Keratinocyte (primary cell): Measurements from ENCODE around the gene BTRC. TPM values are rescaled to one million over a fixed set of nuclear protein-coding genes. Genes with fewer than 3 reads are reported as not detected.

ENCODE experiments used
- DNase-seq: peaks from one replicate; pipeline ENCODE4 v3.0.0-alpha.2; 2011; ENCODE audit warnings: low read depth, missing footprints, low spot score
- FAIRE-seq: peaks from 2 replicates; lab custom pipeline; 2011; peaks lifted over from hg19 to GRCh38; lab: Jason Lieb, UNC
- H2AFZ ChIP-seq: 2 replicates; pipeline ENCODE4 v1.6.0; 2012; ENCODE audit warnings: low read length, control low read depth, inconsistent platforms; ENCODE audit not compliant: control insufficient read depth
- H3K27ac ChIP-seq: 2 replicates; pipeline ENCODE4 v1.5.1; 2011; ENCODE audit warnings: low read length; ENCODE audit not compliant: control insufficient read depth, insufficient read depth
- H3K27me3 ChIP-seq: 3 replicates; pipeline ENCODE4 v1.6.0; 2011; ENCODE audit warnings: low read length; ENCODE audit not compliant: control insufficient read depth, insufficient read depth; ENCODE audit errors: extremely low read depth
- H3K36me3 ChIP-seq, 2 experiments: 2 replicates in 1 of 2; 3 replicates in 1 of 2; pipeline ENCODE4 v1.5.1; 2011; ENCODE audit warnings: low read length in 2 of 2, mild to moderate bottlenecking in 1 of 2; ENCODE audit not compliant: control insufficient read depth in 2 of 2, insufficient read depth in 2 of 2; ENCODE audit errors: extremely low read depth in 1 of 2
- H3K4me1 ChIP-seq: 3 replicates; pipeline ENCODE4 v1.5.1; 2011; ENCODE audit warnings: low read length; ENCODE audit not compliant: control insufficient read depth, insufficient read depth; ENCODE audit errors: extremely low read depth
- H3K4me2 ChIP-seq: 3 replicates; pipeline ENCODE4 v1.6.0; 2011; ENCODE audit warnings: low read depth, low read length; ENCODE audit not compliant: control insufficient read depth, insufficient read depth; ENCODE audit errors: extremely low read depth
- H3K4me3 ChIP-seq, 3 experiments: fragments of 200-600 bp in 1 of 3; sonication (generic) in 1 of 3; 2 replicates in 2 of 3; 3 replicates in 1 of 3; pipeline ENCODE4 v1.5.1; 2011 to 2016; ENCODE audit warnings: low read length in 3 of 3, mild to moderate bottlenecking in 3 of 3, control low read depth in 2 of 3, inconsistent platforms in 1 of 3, low read depth in 1 of 3, mixed read lengths in 1 of 3, mixed run types in 1 of 3, moderate library complexity in 1 of 3; ENCODE audit not compliant: control insufficient read depth in 2 of 3, insufficient read depth in 2 of 3; ENCODE audit errors: extremely low read depth in 1 of 3
- H3K79me2 ChIP-seq: 2 replicates; pipeline ENCODE4 v1.6.0; 2012; ENCODE audit warnings: low read length; ENCODE audit not compliant: control insufficient read depth, insufficient read depth
- H3K9ac ChIP-seq: 3 replicates; pipeline ENCODE4 v1.6.0; 2011; ENCODE audit warnings: low read length; ENCODE audit not compliant: control insufficient read depth, insufficient read depth; ENCODE audit errors: extremely low read depth
- H3K9me1 ChIP-seq: 3 replicates; pipeline ENCODE4 v1.6.0; 2011; ENCODE audit warnings: low read length; ENCODE audit not compliant: control insufficient read depth, insufficient read depth; ENCODE audit errors: extremely low read depth
- H3K9me3 ChIP-seq: 2 replicates; pipeline ENCODE4 v1.5.1; 2012; ENCODE audit warnings: low read depth, low read length; ENCODE audit not compliant: control insufficient read depth
- H4K20me1 ChIP-seq: 3 replicates; pipeline ENCODE4 v1.6.0; 2011; ENCODE audit warnings: low read length; ENCODE audit not compliant: control insufficient read depth, insufficient read depth; ENCODE audit errors: extremely low read depth
- CTCF ChIP-seq, 3 experiments: IDR thresholded peaks in 1 of 3; conservative IDR thresholded peaks in 1 of 3; optimal IDR thresholded peaks in 1 of 3; 2 replicates in 2 of 3; 3 replicates in 1 of 3; pipeline versions ENCODE3 to v1.5.1; 2011; ENCODE audit warnings: low read length in 3 of 3, mild to moderate bottlenecking in 3 of 3, moderate library complexity in 2 of 3, control low read depth in 1 of 3, inconsistent platforms in 1 of 3; ENCODE audit not compliant: insufficient read depth in 2 of 3; ENCODE audit errors: extremely low read depth in 1 of 3
- EZH2 ChIP-seq: IDR thresholded peaks from one replicate; pipeline ENCODE4 v1.6.1; 2012; ENCODE audit warnings: inconsistent platforms, mild to moderate bottlenecking, low read length, moderate library complexity
- dilution Hi-C: fragments of 300-500 bp; cut with MboI; formaldehyde crosslinking; loops from one replicate; pipeline ENCODE4 v1.7.0; 2020; ENCODE audit warnings: low sequenced_read_pairs; ENCODE audit not compliant: extremely low pct_ligation_motif_present
- polyA plus RNA-seq, 5 experiments: library from polyadenylated mRNA; depleted of rRNA in 3 of 5; stranded (reverse) in 3 of 5; stranded (forward) in 1 of 5; unstranded in 1 of 5; fragments of >200 nt; gene quantifications; 1 replicate in 1 of 5; 2 replicates in 3 of 5; 3 replicates in 1 of 5; pipeline versions ENCODE4 v1.2.1 to v1.2.3, GENCODE V29; 2011 to 2012; ENCODE audit warnings: missing spikeins in 2 of 5, low read depth in 1 of 5, low replicate concordance in 1 of 5

Gene BTRC
- polyA plus RNA-seq, 1 donor (not counting 4 experiments of a cell fraction or from before 2014, with no cell fraction given), result 21.7 TPM

- Histone ChIP-seq H3K9ac (no peak overlapping the region), H3K27ac (no peak overlapping the region), H3K4me1 (no peaks in the 10 kb centered on the region), H3K79me2 (no peaks in the 10 kb centered on the region), H3K9me3 (no peaks in the 10 kb centered on the region), H3K4me3 (no peak overlapping the region), H3K36me3 (no peaks in the 10 kb centered on the region), H3K27me3 (no peaks in the 10 kb centered on the region), H2AFZ (no peak overlapping the region), H3K9me1 (no peaks in the 10 kb centered on the region), H4K20me1 (no peaks in the 10 kb centered on the region), H3K4me2 (no peak overlapping the region)
- dilution Hi-C loops, result no loop called here
- TF ChIP-seq EZH2 (no peak), CTCF (optimal IDR thresholded peaks at IDR 0.05 in 1 of 3, IDR thresholded peaks at IDR 0.05 in 1 of 3, conservative IDR thresholded peaks at IDR 0.05 in 1 of 3; ENCODE audit: extremely low read depth in 1 of 3, insufficient read depth in 2 of 3, low read length in 3 of 3) (no peak)
- DNase-seq, result no peak
- FAIRE-seq, result no peak
These were observed 136.1 kb downstream of the BTRC start for GRCh38 chr10:101490026-101490425.

- no peak overlapping the region for H2AFZ ChIP-seq
- no peaks in the 10 kb centered on the region for H4K20me1 ChIP-seq
- H3K27me3 ChIP-seq, result no peaks in the 10 kb centered on the region
- H3K4me3 ChIP-seq, result no peak overlapping the region
- H3K4me2 ChIP-seq, result no peak overlapping the region
- H3K79me2 ChIP-seq, result no peaks in the 10 kb centered on the region
- dilution Hi-C loops, result no loop called here
- DNase-seq, result no peak
- no peaks in the 10 kb centered on the region for H3K9me1 ChIP-seq
- FAIRE-seq, result no peak
- H3K36me3 ChIP-seq, result no peaks in the 10 kb centered on the region
- no peak overlapping the region for H3K27ac ChIP-seq
- TF ChIP-seq EZH2 (no peak), CTCF (optimal IDR thresholded peaks at IDR 0.05 in 1 of 3, IDR thresholded peaks at IDR 0.05 in 1 of 3, conservative IDR thresholded peaks at IDR 0.05 in 1 of 3; ENCODE audit: extremely low read depth in 1 of 3, insufficient read depth in 2 of 3, low read length in 3 of 3) (no peak)
- no peak overlapping the region for H3K9ac ChIP-seq
- H3K9me3 ChIP-seq, result no peaks in the 10 kb centered on the region
- H3K4me1 ChIP-seq, result no peaks in the 10 kb centered on the region
These were observed 138.2 kb downstream of the BTRC start for GRCh38 chr10:101492205-101492604.
